ENCODE data around the gene LMAN2L.

LMAN2L gene

GRCh38 chr2:96760036-96760985 lies 20.4 kb upstream of the LMAN2L start, which contains the start of gene CNNM4:
TSS of gene CNNM4 (plus strand) at chr2:96760902. CDS start at chr2:96761000, 98 bp downstream.
- DNase-seq = peak; percentile 72

- DNase-seq = no peak
Measured at GRCh38 chr2:96759548-96759947, 19.7 kb upstream of the LMAN2L start.

DNA sequence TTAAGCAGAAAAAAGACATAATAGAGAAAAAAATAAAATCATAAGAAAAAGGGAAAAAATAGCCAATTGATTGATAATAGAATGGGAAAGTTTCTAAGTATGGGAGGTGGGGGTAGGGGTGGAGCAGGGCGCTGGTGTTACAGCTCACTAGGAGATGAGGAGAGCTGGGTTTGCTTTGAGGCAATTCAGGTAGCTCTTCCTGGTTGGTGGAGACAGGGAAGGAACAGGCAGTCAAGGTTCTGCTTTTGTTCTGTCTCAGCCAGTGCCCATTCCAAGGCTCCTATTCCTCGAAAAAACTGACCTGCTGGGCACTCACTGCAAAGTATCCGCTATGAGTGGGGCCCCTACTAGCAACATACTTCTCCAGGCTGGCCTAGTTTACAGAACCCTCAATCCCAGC lies 19.1 kb upstream of the LMAN2L start:
- no peak for DNase-seq

- no peak for DNase-seq
Measured at GRCh38 chr2:96757477-96757860, 17.6 kb upstream of the LMAN2L start.

GRCh38 chr2:96756788-96757476 lies 17.1 kb upstream of the LMAN2L start:
- DNase-seq = no peak

- DNase-seq = no peak
Measured at GRCh38 chr2:96754317-96754716, 14.5 kb upstream of the LMAN2L start.

DNA sequence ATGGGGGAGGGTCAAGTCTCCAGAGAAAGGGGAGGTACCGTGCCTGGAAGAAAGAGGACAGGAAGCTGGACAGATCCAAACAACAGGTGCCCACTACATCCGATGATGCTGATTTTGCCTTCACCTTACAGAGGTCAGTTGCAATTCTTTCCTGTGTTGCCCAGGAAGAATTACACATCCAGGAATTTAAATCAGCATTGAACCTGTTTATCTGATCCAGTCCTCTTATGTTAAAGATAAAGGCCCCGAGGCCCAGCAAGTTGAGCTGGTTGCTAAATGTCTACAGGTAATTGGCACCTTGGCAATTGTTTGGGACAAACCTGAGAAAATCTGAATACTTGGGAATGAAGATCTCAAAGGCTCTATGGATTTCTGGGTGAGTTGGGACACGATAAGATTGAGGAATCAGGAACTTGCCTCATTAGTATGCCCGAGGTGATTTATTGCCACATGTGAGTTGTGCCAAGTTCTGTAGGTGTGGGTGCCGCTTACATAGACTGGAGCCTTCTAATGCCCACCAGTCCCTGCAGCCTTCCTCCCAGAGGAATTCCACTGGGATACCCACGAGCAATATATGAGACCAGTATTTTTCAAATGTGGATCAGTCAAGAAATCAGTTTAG lies 13.9 kb upstream of the LMAN2L start:
- no peak for DNase-seq

DNA sequence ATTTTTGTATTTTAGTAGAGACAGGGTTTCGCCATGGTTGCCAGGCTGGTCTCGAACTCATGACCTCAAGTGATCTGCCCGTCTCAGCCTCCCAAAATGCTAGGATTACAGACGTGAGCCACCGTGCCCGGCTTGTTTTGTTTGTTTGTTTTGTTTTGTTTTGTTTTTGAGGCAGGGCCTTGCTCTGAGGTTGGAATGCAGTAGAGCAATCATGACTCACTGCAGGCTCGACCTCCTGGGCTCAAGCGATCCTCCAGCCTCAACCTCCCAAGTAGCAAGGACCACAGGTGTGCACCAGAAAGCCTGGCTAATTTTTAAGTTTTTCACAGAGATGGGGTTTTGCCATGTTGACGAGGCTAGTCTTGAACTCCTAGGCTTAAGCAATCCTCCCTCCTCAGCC lies 11.9 kb upstream of the LMAN2L start:
- no peak for DNase-seq

GRCh38 chr2:96747061-96747617 lies 7.3 kb upstream of the LMAN2L start:
- DNase-seq = no peak

DNA sequence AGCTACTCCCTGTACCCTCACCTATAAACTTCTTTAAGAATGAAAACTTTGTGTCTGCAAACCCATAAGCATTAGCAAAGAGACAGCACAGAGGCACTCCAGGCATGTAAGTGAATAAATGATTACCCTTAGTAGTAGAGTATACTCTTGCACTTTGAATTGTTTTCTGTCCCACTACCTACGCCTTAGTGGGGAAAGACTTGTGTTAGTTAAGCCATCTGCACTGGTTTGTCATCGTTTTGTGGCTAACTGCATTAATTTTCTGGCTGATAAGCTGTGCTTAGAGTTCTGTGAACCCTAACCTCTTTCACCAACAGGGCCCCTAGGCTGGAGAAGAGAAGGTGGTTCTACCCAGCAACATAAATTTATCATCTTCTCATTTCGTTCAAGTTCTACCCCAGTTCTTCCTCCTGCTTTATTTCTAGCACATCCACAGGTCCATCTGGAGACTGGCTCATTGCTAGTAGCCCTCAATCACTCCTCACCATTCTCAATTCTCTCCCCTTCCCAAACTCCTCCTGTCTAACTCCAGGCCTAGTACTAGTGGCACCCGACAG lies 710 bp downstream of the LMAN2L start:
- no peak for DNase-seq

- no peak for DNase-seq
Measured at GRCh38 chr2:96737831-96738230, 2.0 kb downstream of the LMAN2L start.

DNA sequence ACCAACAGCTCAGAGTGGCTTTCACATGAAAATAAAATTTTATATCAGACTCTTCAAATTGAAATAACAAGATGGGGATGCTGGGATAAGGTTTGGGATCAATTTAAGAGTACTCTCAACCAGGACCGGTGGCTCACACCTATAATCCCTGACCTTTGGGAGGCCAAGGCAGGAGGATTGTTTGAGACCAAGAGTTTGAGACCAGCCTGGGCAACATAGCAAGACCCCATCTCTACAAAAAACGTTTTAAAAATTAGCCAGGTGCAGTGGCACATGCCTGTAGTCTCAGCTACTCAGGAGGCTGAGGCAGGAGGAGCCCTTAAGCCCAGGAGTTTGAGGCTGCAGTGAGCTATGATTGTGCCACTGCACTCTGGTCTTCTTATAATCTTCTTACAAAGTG lies 2.6 kb downstream of the LMAN2L start:
- DNase-seq = no peak

- no peak for DNase-seq
Measured at GRCh38 chr2:96734880-96735583, 4.8 kb downstream of the LMAN2L start.

DNA sequence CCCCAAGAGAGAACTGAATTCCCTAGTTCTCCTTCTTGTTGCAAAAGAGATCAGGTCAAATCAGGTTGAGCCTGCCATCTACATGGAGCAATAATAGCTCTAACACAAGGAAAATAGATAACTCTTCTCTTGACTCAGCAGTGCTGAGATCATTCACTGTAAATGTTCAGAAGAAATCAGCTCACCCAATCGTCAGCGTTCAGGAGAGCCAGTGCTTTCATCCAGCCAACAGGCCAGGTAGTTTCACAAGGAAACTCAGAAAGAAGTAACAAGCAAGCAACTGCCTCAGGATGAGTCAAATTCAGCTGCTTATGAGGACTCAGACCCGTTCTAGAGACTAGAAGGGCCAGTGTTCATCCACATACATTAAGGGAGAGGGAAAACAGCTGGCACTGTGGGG lies 5.9 kb downstream of the LMAN2L start:
- DNase-seq = no peak

DNA sequence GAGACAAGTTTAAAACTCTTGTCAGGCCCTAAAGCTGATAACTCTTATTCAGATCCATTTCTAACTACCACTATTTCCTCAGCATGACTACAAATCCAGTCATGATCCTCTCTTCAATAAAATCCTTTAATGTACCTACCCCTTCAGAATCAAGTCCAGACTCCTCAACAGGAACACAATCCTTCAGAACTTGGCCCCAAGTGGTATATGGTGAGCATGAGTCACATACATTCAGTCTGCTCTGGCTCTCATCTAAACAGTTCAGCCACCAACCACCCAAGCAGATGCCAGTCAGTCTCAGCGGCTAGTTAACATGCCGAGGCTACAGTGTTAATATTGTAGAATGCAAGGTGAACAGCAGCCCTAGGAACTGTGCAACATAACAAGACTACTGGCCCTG lies 9.7 kb downstream of the LMAN2L start:
- DNase-seq = no peak

DNA sequence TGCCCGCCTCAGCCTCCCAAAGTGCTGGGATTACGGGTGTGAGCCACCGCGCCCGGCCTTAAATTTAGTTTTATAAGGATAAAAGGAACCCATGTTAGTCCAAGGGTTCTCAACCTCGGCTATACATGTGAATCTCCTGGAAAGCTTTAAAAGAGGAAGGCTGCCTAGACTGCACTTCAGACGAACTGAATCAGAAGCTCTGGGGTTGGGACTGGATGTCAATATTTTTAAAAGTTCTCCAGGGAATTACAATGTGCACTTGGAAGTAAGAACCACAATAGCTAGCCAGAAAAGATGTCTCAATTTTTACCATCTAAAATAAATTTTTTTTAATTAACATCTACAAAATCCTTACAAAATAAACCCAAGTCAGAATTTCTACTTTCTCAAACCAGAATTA lies 10.1 kb downstream of the LMAN2L start:
- no peak for DNase-seq

DNA sequence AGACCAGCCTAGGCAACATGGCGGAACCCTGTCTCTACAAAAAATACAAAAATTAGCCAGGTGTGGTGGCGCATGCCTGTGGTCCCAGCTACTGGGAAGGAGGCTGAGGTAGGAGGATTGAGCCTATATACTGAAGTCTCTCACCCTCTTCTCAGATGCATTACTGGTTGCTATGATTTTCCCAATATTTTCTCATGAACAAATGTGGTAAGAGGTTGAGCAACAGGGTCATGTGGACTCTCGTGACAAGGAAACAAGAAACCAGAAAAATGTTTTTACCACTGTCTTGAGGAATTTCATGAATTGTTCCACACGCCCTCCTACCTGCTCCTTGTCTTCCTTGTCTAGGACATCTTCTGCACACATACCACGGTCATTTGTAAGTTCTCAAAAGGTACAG lies 12.4 kb downstream of the LMAN2L start:
- no peak for DNase-seq

- DNase-seq = no peak
Measured at GRCh38 chr2:96726131-96726530, 13.7 kb downstream of the LMAN2L start.

GRCh38 chr2:96716388-96716787 lies 23.5 kb downstream of the LMAN2L start:
- no peak for DNase-seq

DNA sequence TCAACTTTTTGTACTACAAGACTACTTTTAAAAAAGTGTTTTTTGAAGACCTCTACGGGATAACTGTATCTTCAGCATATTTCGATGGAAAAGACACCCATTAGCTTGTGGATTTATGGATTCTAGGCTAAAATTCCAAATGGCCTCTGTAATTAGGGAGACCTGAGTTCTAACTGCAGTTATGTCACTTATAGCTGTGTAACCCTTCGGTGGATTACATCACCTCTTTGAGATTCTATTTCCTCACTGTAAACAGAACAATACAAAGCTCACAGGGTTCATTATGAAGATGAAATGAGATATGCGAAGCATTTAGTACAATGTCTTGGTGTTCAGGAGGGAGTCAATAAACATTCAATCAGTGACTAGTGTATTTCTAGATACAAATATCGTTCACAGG lies 24.2 kb downstream of the LMAN2L start:
- no peak for DNase-seq

DNA sequence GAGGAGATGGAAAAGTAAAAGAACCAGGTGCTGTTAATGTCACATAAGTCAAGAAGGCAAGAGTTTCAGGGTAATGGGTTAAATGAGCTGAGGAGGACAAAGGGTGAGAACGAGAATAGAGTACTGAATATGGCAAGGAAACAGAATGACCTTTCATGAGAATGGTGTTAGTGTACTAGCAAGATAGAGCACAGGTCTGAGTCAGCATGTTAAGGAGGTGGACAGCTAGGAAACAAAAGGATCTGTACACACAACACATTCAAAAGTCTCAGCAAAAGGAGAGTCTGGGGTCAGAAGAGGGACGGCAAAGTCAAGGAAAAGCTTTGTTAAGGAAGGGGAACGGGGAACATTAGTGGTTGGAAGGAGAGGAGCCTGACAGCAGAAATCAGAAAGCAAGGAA lies 28.9 kb downstream of the LMAN2L start:
- no peak for DNase-seq

- no peak for DNase-seq
Measured at GRCh38 chr2:96703021-96703751, 36.7 kb downstream of the LMAN2L start.

Data from NCI-H1694 (cell line).